IPS DF 4.7 (cell line): Measurements from ENCODE around the gene SLC1A5.
"Not testable (repeated sequence)": the region's sequence is repeated elsewhere in the genome, so short reads cannot be mapped to it uniquely, and the experiment has no call there.

Experiments used
- DNase-seq: peaks from one replicate; pipeline ENCODE4 v3.0.0-alpha.2; 2013; ENCODE audit warnings: low spot score; ENCODE audit errors: extremely low read depth

Gene SLC1A5

GRCh38 chr19:46802152-46802551 is 13.8 kb upstream of the SLC1A5 start:
- DNase-seq: no peak

GRCh38 chr19:46798713-46799112 is 10.3 kb upstream of the SLC1A5 start:
- DNase-seq: no peak

DNA sequence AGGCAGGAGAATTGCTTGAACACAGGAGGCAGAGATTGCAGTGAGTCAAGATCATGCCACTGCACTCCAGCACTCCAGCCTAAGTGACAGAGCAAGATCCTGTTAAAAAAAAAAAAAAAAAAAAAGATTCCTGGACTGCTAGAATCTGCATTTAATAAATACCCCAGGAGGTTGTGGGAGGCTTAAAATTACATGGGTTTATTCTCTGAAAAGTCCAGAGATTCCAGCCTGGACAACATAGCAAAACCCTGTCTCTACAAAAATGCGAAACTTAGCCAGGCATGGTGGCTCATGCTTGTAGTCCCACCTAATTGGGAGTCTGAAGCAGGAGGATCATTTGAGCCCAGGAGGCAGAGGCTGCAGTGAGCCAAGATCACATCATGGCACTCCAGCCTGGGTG is 9.5 kb upstream of the SLC1A5 start:
- DNase-seq: no peak

DNA sequence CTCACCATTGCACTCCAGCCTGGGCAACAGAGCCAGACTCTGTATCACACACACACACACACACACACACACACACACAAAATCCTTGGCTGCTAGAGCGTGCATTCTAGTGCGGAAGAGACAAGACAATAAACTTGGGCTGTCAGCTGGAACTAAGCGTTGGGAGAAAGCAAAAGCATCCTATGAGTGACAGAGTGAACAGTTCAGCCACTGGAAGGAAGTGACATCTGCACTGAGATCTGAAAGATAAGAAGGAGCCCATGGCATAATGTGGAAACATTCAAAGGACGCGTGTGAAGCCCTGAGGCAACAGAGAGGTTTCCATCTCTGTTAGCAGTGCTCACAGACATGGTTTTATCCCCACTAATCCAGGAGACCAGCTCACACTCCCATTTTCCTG is 3.5 kb upstream of the SLC1A5 start:
- DNase-seq: no peak

DNA sequence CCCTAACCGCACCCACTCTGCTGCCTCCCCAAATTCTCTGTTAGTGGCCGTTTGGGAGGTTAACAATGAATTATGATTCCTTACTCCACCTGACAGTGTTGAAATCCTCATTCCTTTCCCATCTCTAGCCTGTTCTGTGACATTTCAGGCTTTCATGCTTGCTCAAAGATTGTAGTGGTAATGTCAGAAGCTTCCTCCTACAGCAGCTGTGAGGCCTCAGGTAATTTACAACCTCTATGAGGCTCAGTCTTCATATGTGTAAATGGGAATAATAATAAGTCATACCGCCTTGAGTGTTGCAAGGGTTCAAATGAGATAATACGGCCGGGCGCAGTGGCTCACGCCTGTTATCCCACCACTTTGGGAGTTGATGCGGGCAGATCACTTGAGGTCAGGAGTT is 977 bp upstream of the SLC1A5 start:
- no peak for DNase-seq

DNA sequence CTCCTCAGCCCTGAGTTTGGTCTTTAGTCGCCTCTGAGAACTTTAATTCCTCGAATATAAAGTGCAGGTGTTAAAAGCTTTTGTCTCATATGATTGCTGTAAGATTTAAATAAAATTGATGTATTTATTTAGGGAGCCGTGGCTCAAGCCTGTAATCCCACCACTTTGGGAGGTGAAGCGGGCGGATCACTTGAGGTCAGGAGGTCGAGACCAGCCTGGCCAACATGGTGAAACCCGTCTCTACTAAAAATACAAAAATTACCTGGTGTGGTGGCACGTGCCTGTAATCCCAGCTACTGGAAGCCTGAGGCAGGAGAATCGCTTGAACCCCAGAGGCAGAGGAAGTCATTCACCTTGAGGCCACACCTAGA is 559 bp upstream of the SLC1A5 start:
- no peak for DNase-seq

- no peak for DNase-seq
Observed at GRCh38 chr19:46787331-46788261, 798 bp downstream of the SLC1A5 start.

DNA sequence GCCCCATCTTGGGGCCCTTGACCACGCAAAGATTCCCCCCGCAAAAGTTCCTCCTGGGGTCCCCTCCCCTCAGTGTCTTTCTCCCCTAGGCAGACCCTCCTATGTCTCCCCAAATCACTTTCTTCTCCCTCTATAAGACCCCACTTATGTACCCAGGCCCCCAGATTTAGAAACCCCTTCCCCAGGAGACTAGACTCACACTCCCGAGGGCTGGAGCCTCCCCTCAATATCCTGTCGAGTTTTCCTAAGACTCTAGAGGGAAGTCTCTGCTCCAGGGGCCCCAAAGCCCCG is 1.4 kb downstream of the SLC1A5 start:
- no peak for DNase-seq

- DNase-seq: no peak
Observed at GRCh38 chr19:46786236-46787039, 2.0 kb downstream of the SLC1A5 start.

GRCh38 chr19:46785980-46786235 is 2.5 kb downstream of the SLC1A5 start:
- DNase-seq: no peak

GRCh38 chr19:46785054-46785979 is 3.1 kb downstream of the SLC1A5 start:
- DNase-seq: no peak

- DNase-seq: no peak
Observed at GRCh38 chr19:46784262-46785053, 3.9 kb downstream of the SLC1A5 start.

DNA sequence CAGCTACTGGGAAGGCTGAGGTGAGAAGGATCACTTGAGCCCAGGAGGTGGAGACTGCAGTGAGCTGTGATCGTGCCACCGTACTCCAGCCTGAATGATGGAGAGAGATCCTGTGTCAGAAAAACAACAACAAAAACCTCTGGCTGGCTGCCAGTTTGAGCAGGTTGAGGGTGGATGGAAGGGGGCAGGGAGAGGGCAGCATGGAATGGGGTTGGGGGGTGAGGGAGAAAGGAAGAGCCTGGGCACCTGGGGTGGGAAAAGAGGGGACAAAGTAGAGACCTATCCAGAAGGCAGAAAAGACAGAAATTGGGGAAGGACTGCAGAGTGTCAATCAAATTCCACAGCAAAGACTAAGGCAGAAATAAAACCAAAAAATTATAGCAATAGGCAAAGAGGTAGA is 4.7 kb downstream of the SLC1A5 start:
- no peak for DNase-seq

DNA sequence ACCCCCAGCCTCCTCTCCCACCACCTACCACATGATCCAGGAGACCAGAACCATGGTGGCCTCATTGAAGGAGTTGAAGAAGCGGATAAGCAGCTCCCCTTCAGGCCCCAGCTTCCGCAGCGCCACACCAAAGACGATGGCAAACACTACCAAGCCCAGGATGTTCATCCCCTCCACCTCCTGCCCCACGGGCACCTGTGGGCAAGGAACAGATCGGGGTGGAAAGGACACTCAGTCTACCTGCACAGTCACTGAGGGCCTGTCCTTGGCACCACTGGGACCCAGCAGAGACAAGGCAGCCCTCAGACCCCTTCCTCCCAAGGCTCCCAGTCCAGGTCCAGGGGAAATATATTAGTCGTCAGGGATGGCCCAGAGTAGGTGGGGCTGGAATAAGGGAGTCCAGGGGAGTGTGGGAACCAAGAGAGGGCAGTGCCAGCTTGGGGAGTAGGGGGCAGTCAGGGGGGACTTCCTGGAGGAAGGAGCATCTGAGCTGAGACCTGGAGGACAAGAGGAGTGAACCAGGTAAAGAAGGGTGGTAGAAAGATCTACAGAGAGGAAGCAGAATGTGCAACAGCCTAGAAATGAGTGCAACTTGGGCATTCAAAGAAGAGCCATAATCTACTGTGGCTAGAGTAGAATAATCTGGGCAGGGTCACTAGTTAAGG is 5.9 kb downstream of the SLC1A5 start:
- DNase-seq: no peak

DNA sequence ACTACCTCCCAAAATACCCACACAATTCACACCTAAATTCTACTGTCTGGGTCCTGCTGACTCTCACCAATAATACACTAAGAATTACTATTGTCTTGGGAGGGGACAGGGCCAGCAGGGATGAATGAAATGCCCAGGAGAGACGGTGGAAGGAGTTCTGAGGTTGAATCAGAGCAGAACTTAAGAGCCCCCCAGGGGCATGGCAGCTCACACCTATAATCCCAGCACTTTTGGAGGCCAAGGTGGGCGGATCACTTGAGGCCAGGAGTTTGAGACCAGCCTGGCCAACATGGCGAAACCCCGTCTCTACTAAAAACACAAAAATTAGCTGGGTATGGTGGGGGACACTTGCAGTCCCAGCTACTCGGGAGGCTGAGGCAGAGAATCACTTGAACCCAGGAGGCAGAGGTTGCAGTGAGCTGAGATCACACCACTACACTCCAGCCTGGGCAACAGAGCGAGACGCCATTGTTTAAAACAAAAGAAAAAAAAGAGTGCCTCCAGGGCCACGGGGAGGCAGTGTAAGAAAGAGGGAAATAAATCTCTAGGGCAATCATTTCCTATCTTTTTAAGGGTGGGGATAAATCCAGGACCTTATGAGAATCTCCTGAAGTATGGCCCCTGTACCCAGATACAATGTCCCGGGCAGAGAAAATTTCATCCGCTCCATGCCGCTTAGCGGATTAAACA is 10.3 kb downstream of the SLC1A5 start:
- DNase-seq: not testable (repeated sequence)

DNA sequence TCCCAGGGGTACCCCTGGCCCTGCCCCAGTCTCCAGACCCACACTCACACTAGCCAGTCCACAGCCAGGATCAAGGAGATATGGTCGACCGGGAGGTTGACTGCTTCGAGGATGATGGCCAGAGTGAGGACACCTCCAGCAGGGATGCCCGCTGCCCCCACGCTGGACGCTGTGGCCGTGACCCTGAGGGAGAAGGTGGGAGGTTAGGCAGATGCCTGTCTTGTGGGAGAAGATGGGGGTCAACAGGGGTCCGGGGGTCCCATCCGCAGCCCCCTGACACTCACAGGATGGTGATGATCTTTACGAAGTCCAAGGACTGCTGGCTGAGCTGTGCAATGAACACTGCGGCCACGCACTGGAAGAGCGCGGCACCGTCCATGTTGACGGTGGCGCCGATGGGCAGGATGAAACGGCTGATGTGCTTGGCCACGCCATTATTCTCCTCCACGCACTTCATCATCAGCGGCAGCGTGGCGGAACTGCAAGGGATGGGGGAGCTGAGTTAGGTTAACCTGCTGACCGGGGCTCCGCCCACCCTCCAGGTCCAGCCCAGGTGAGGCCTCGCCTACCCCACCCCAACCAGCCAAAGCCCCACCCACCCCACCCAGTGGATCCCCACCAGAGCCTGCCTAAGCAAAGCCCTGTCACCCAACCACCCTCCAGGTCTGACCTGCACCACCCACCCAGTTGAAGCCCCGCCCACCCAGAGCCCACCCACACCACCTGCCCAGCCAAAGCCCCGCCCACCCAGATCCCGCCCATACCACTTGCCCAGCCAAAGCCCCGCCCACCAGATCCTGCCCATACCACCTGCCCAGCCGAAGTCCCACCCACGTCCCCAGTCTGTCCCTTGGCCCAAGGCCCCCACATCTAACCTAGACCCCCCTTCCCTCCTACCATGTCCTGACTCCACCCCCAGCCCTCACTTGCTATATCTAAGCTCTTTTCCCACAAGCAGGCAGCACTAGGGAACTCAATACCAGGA is 11.2 kb downstream of the SLC1A5 start:
- DNase-seq: no peak

GRCh38 chr19:46775642-46776258 is 12.6 kb downstream of the SLC1A5 start:
- no peak for DNase-seq

DNA sequence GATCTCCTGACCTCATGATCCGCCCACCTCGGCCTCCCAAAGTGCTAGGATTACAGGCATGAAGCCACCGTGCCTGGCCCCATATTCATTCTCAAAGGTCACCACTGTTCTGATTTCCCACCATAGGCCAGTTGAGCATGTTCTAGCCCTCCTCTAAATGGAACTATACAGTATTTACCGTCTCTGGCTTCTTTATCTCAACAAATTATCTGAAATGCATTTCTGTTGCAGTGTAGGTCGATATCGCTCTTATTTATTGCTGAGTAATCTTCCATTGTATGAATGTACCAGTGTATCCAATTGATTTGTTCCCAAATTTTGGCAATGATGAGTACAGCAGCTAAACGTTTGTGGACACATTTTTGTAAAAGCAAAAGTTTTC is 15.4 kb downstream of the SLC1A5 start:
- DNase-seq: no peak
